Measurements from ENCODE around the gene AUTS2.

The AUTS2 gene

GRCh38 chr7:69882269-69882668 is 284.0 kb downstream of the AUTS2 start:
- Histone ChIP-seq H3K27ac (ENCODE audit: extremely low read depth, low read depth, low read length) (no peak overlapping the region), H3K36me3 (ENCODE audit: control insufficient read depth in 2 of 2, insufficient read depth in 1 of 2, low read length in 2 of 2) (no peaks in the 10 kb centered on the region), H3K4me1 (ENCODE audit: control insufficient read depth, insufficient read depth, low read length) (peaks cover 17% of the 10 kb centered on the region), H3K4me3 (ENCODE audit: low read depth, low read length) (no peak overlapping the region), H3K9me3 (ENCODE audit: control insufficient read depth, insufficient read depth, low read depth, low read length) (no peaks in the 10 kb centered on the region)
- ChIA-PET CTCF (interaction anchor here (0.6 kb wide), 1 partner anchor 51 kb away, joined by 7 read pairs; no protein-coding TSS in a partner anchor), POLR2A (no interaction called here)
- TF ChIP-seq BCL6B (tag by site-specific recombination; IDR thresholded peaks at IDR 0.05) (no peak), ZNF501 (tag by site-specific recombination; IDR thresholded peaks at IDR 0.05) (no peak), ZNF24 (tag by site-specific recombination; IDR thresholded peaks at IDR 0.05) (no peak), WT1 (tag by site-specific recombination; IDR thresholded peaks at IDR 0.05) (no peak), TCF7L2 (IDR thresholded peaks at IDR 0.05; ENCODE audit: borderline replicate concordance, low read depth, low read length) (no peak), YY1 (tag by site-specific recombination; IDR thresholded peaks at IDR 0.05) (no peak), ZNF449 (tag by site-specific recombination; IDR thresholded peaks at IDR 0.05) (no peak), ZNF677 (tag by site-specific recombination; IDR thresholded peaks at IDR 0.05) (no peak), ZNF23 (tag by site-specific recombination; IDR thresholded peaks at IDR 0.05; ENCODE audit: borderline replicate concordance) (no peak), SETDB1 (IDR thresholded peaks at IDR 0.05; ENCODE audit: insufficient read length, low read length) (no peak), ZBTB11 (tag by site-specific recombination; conservative IDR thresholded peaks at IDR 0.05; ENCODE audit: low read depth) (no peak)
- TF ChIP-seq, protein P1, sequence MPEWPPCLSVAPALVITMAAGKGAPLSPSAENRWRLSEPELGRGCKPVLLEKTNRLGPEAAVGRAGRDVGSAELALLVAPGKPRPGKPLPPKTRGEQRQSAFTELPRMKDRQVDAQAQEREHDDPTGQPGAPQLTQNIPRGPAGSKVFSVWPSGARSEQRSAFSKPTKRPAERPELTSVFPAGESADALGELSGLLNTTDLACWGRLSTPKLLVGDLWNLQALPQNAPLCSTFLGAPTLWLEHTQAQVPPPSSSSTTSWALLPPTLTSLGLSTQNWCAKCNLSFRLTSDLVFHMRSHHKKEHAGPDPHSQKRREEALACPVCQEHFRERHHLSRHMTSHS (tag by site-specific recombination; IDR thresholded peaks at IDR 0.05): no peak
- TF ChIP-seq, protein P2, sequence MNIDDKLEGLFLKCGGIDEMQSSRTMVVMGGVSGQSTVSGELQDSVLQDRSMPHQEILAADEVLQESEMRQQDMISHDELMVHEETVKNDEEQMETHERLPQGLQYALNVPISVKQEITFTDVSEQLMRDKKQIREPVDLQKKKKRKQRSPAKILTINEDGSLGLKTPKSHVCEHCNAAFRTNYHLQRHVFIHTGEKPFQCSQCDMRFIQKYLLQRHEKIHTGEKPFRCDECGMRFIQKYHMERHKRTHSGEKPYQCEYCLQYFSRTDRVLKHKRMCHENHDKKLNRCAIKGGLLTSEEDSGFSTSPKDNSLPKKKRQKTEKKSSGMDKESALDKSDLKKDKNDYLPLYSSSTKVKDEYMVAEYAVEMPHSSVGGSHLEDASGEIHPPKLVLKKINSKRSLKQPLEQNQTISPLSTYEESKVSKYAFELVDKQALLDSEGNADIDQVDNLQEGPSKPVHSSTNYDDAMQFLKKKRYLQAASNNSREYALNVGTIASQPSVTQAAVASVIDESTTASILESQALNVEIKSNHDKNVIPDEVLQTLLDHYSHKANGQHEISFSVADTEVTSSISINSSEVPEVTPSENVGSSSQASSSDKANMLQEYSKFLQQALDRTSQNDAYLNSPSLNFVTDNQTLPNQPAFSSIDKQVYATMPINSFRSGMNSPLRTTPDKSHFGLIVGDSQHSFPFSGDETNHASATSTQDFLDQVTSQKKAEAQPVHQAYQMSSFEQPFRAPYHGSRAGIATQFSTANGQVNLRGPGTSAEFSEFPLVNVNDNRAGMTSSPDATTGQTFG (tag by site-specific recombination; IDR thresholded peaks at IDR 0.05; ENCODE audit: borderline replicate concordance): no peak

- Histone ChIP-seq H3K36me3 (ENCODE audit: control insufficient read depth in 2 of 2, insufficient read depth in 1 of 2, low read length in 2 of 2) (no peaks in the 10 kb centered on the region), H3K4me1 (ENCODE audit: control insufficient read depth, insufficient read depth, low read length) (peaks cover 17% of the 10 kb centered on the region), H3K4me3 (ENCODE audit: low read depth, low read length) (no peak overlapping the region), H3K27ac (ENCODE audit: extremely low read depth, low read depth, low read length) (no peak overlapping the region), H3K9me3 (ENCODE audit: control insufficient read depth, insufficient read depth, low read depth, low read length) (no peaks in the 10 kb centered on the region)
- POLR2A ChIA-PET: no interaction called here
- CTCF ChIA-PET: no interaction called here
- TF ChIP-seq ZNF37A (tag by site-specific recombination; IDR thresholded peaks at IDR 0.05): no peak
- 0 out of 2 replicates have a peak, but pooled peaks have one; percentile 21 for TF ChIP-seq REST (tag by site-specific recombination; IDR thresholded peaks at IDR 0.05)
Observed at GRCh38 chr7:69883399-69883891, 285.2 kb downstream of the AUTS2 start.
